ENCODE data around the gene ABCA4. TPM values are rescaled to one million over a fixed set of nuclear protein-coding genes. Genes with fewer than 3 reads are reported as not detected.

ABCA4 gene
- total RNA-seq, 2 donors from 2014 or later: 0.33 to 0.42 TPM

GRCh38 chr1:94020764-94021579 is 100.0 kb downstream of the ABCA4 start:
- intact Hi-C loops (cut with DNase I): no loop called here
- no peak for DNase-seq (ENCODE audit: low spot score)

GRCh38 chr1:94019327-94019726 is 101.6 kb downstream of the ABCA4 start:
- DNase-seq (ENCODE audit: low spot score): no peak
- intact Hi-C loops (cut with DNase I): no loop called here

DNA sequence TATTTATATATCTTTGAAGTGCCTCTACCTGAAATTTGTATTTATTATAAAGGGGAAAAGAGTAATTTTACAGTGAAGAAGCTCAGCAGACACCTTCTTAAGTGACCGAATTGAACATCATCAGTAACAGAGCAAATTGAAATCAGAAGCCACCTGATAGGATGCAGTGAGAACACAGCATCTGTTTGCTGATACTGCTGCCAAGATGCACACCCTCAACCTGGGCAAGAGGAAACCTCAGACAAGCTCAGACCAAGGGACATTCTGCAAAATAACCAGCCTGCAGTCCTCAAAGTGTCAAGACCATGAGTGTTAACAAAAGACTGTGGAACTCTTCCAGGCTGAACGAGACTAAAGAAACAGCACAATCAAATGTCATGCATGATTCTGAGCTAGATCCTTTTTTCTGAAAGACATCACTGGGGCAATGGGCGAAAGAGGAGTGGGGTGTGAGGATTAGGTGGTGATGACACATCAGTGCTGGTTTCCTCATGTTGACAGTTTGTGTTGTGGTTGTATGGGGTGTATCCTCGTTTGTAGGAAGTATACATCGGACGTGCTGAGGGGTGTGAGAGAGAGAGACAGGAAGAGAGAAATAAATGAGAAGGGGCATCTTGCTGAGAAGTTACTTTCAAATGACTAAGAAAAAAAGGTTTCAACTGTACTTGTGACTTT is 103.7 kb downstream of the ABCA4 start:
- DNase-seq (ENCODE audit: low spot score): no peak
- intact Hi-C loops (cut with DNase I): no loop called here

DNA sequence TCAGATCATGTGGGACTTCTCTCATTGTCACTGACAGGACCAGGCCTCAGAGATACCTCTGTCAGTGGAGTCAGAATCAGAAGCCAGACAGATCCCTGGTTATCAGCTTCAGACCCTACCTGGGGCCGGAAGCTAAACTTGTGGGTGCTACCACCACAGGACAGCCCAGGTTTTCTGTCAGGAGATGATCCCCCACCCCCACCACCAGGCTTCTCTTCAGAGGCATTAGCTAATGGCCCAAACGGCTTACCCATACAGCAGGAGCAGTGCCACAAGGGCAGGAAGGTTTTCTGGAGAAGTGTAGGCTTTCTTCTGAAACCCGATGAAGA is 105.5 kb downstream of the ABCA4 start:
- intact Hi-C loops (cut with DNase I): no loop called here
- no peak for DNase-seq (ENCODE audit: low spot score)

- intact Hi-C loops (cut with DNase I): no loop called here
- DNase-seq (ENCODE audit: low spot score): no peak
These were observed 106.1 kb downstream of the ABCA4 start for GRCh38 chr1:94014635-94015488.

GRCh38 chr1:94014087-94014486 is 106.9 kb downstream of the ABCA4 start:
- intact Hi-C loops (cut with DNase I): no loop called here
- no peak for DNase-seq (ENCODE audit: low spot score)

DNA sequence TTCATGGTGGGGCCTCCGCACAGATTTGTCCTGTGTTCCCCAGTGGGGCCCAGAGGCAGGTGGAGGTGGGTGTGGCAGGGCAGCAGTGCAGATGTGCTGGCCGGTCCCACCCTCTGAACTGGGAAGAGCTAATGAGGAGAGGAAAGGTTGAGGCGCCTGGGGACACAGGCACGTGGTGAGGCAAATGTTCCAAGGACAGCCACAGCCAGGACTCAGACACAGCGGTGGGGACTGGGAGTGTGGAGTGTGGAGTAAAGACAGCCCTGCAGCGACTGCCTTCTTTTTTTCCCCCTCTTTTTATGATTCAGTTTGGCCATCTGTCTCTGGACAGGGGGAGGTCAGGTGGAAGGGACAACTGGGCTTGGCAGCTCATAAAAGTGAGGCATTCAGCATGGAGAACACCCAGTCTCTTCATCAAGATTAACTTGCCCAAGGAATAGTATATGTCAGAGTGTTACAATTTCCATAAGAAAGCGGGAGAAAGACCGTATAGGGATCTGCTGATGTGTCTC is 107.5 kb downstream of the ABCA4 start:
- intact Hi-C loops (cut with DNase I): no loop called here
- no peak for DNase-seq (ENCODE audit: low spot score)

- intact Hi-C loops (cut with DNase I): no loop called here
- no peak for DNase-seq (ENCODE audit: low spot score)
These were observed 108.1 kb downstream of the ABCA4 start for GRCh38 chr1:94012708-94013366.

DNA sequence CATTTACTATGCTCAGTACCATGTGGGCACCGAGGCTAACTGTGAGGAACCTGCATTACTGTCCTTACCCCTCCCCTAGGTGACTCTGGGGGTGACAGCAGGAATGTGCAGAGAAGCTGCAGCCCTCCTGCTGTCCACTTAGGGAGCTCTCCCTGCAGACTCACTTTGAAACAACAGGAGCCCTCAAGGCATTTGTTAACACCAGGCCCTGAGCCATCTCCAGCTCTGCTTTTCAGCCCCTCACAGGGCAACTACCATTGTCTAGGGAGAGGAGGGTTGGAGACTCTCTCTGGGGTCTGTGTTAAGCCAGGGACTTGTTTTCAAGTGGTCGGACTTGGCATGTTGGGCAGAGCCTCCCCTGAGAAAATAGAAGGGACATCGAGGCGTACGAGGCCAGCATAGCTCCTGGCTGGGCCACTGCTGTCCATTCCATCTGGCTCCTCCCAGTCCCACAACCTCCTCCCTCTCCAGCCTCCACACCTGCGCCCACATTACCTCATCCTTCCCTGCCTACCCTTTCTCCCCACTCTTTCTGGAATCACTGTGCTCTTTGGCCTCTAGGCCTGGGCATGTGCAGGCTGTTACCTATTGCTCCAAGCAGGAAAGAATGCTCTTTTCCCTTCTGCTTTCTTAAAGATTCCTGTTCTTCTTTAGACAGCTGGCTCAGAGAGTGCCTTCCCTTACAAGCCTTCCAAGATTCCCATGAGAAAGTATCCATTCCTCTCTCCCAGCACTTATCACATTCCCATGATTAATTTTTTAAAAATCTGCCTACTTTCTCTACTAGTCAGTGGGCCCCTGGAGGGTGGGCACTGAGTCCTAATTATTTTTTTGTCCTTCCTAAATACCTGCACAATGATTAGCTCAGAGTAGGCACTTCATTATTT is 109.0 kb downstream of the ABCA4 start:
- intact Hi-C loops (cut with DNase I): no loop called here
- no peak for DNase-seq (ENCODE audit: low spot score)

GRCh38 chr1:94011129-94011528 is 109.8 kb downstream of the ABCA4 start:
- intact Hi-C loops (cut with DNase I): no loop called here
- DNase-seq (ENCODE audit: low spot score): no peak

GRCh38 chr1:94009304-94009703 is 111.6 kb downstream of the ABCA4 start:
- intact Hi-C loops (cut with DNase I): no loop called here
- DNase-seq (ENCODE audit: low spot score): no peak

GRCh38 chr1:94006604-94007003 is 114.3 kb downstream of the ABCA4 start:
- DNase-seq (ENCODE audit: low spot score): no peak
- intact Hi-C loops (cut with DNase I): no loop called here

GRCh38 chr1:94004924-94005323 is 116.0 kb downstream of the ABCA4 start:
- intact Hi-C loops (cut with DNase I): no loop called here
- DNase-seq (ENCODE audit: low spot score): no peak

GRCh38 chr1:94002046-94002787 is 118.7 kb downstream of the ABCA4 start:
- DNase-seq (ENCODE audit: low spot score): no peak
- intact Hi-C loops (cut with DNase I): no loop called here

- intact Hi-C loops (cut with DNase I): no loop called here
- no peak for DNase-seq (ENCODE audit: low spot score)
These were observed 119.4 kb downstream of the ABCA4 start for GRCh38 chr1:94001397-94002045.

DNA sequence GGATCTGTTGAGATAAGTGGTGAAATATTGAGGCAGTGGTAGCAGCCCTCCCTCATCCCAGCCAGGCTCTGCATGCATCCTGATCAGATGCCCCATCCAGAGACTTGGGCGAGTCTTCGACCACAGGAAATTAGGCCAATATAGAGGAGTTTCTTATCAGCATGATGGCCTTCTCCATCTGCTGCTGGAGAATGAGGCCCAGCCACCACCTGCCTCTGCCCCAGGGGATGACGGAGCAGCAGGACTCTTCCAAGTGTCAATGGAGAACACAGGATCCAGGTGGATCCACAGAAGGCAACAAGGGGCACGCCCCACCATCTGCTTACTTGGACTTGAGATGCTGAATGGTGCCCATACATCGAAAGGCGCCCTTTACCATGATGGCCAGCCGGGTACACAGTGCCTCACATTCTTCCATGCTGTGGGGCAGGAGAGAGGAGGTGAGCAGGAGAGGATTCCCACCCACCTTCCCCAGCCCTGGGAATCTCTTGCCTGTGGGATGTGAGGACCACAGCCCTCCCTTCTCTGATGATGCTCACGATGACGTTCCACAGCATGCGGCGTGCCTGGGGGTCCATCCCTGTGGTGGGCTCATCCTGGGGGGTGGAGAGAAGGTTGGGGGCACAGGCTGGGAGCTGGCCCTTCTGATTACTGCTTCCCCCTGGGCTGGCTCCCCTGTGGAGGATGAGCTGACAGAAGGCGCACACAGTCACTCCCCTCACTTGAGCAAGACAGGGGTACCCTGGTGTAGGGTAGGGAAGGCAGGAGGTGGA is 120.3 kb downstream of the ABCA4 start:
- intact Hi-C loops (cut with DNase I): no loop called here
- no peak for DNase-seq (ENCODE audit: low spot score)

Data from posterior vena cava (tissue), 2 donors.